GM12878 (cell line): Measurements from ENCODE around the gene DOCK2. TPM values are rescaled to one million over a fixed set of nuclear protein-coding genes. Genes with fewer than 3 reads are reported as not detected.

Experiments used
- ATAC-seq: fragments of 200-7000 bp; cut with Tn5 transposase; 3 replicates; pipeline ENCODE4 v1.9.1; 2020; ENCODE audit warnings: mild to moderate bottlenecking, moderate library complexity
- BruUV-seq: library from RNA; stranded (reverse); fragments of 400-500 nt; replicated peaks from 2 replicates; lab custom pipeline; 2021; lab: Mats Ljungman, UMichigan
- CTCF ChIA-PET: fragments of 300-600 bp; sonication (Branson Sonifier 250); formaldehyde crosslinking; extraction: SDS; loops from one replicate; lab custom pipeline; 2021; ENCODE audit warnings: inconsistent platforms; lab: Yijun Ruan, JAX
- POLR2A ChIA-PET: fragments of 350-600 bp; formaldehyde crosslinking; extraction: SDS; loops from one replicate; lab custom pipeline; 2021; ENCODE audit warnings: inconsistent platforms; lab: Charles Lee
- RAD21 ChIA-PET: fragments of 300-600 bp; sonication (Branson Sonifier 250); formaldehyde crosslinking; loops from one replicate; lab custom pipeline; 2023; ENCODE audit warnings: antibody characterized with exemption; ENCODE audit not compliant: unreplicated experiment; lab: Charles Lee
- SMC1A ChIA-PET: fragments of 300-600 bp; sonication (Branson Sonifier 250); formaldehyde crosslinking; loops from one replicate; lab custom pipeline; 2023; ENCODE audit not compliant: unreplicated experiment, uncharacterized antibody; lab: Charles Lee
- DNase-seq: peaks from one replicate; pipeline ENCODE4 v3.0.0-alpha.2; 2011; ENCODE audit warnings: low read depth, low spot score
- FAIRE-seq: peaks from 3 replicates; lab custom pipeline; 2011; peaks lifted over from hg19 to GRCh38; lab: Jason Lieb, UNC
- H2AFZ ChIP-seq: 2 replicates; pipeline ENCODE4 v1.6.0; 2011; ENCODE audit warnings: low read depth, low read length, control low read depth; ENCODE audit not compliant: control insufficient read depth
- H3K27ac ChIP-seq: 2 replicates; pipeline ENCODE4 v1.5.1; 2011; ENCODE audit warnings: control low read depth; ENCODE audit not compliant: control insufficient read depth, insufficient read depth
- H3K27me3 ChIP-seq, 2 experiments: replicated peaks in 1 of 2; 2 replicates each; pipeline versions ENCODE4 v1.6.0 to v1.6.1; 2011; ENCODE audit warnings: low read length in 1 of 2; ENCODE audit not compliant: control insufficient read depth in 2 of 2, insufficient read depth in 2 of 2
- H3K36me3 ChIP-seq, 2 experiments: 2 replicates each; pipeline ENCODE4 v1.5.1; 2011; ENCODE audit warnings: low read length in 1 of 2; ENCODE audit not compliant: control insufficient read depth in 2 of 2, insufficient read depth in 2 of 2
- H3K4me1 ChIP-seq: 2 replicates; pipeline ENCODE4 v1.6.1; 2011; ENCODE audit warnings: mild to moderate bottlenecking, low read length, moderate library complexity, mixed read lengths; ENCODE audit not compliant: control insufficient read depth, insufficient read depth
- H3K4me2 ChIP-seq: 2 replicates; pipeline ENCODE4 v1.6.0; 2011; ENCODE audit warnings: control low read depth; ENCODE audit not compliant: control insufficient read depth, insufficient read depth
- H3K4me3 ChIP-seq: fragments of 200-600 bp; sonication (generic); 2 replicates; pipeline ENCODE4 v1.5.1; 2016
- H3K79me2 ChIP-seq: 2 replicates; pipeline ENCODE4 v1.6.0; 2011; ENCODE audit warnings: low read length; ENCODE audit not compliant: control insufficient read depth, insufficient read depth
- H3K9ac ChIP-seq: 2 replicates; pipeline ENCODE4 v1.8.0; 2011; ENCODE audit warnings: low read length, control low read depth, mixed read lengths; ENCODE audit not compliant: control insufficient read depth, insufficient read depth
- H3K9me3 ChIP-seq: replicated peaks from 3 replicates; pipeline ENCODE4 v1.5.1; 2011; ENCODE audit warnings: mild to moderate bottlenecking, low read length; ENCODE audit not compliant: control insufficient read depth, insufficient read depth
- H4K20me1 ChIP-seq: 2 replicates; pipeline ENCODE4 v1.6.0; 2011; ENCODE audit not compliant: control insufficient read depth, insufficient read depth
- CUX1 ChIP-seq: IDR thresholded peaks from 2 replicates; pipeline ENCODE4 v1.6.1; 2012; ENCODE audit warnings: improper control_type of control experiment, low read depth, low read length; ENCODE audit not compliant: insufficient replicate concordance
- YY1 ChIP-seq: IDR thresholded peaks from 2 replicates; pipeline ENCODE4 v1.6.1; 2011; ENCODE audit warnings: low read depth, mild to moderate bottlenecking, low read length
- WGBS: methylation state at CpG from one replicate; pipeline ENCODE4 v1.1.6; 2016; ENCODE audit warnings: low lambda C conversion rate; ENCODE audit not compliant: insufficient replicate concordance, insufficient coverage; ENCODE audit errors: missing lambda C conversion rate; 5-methylcytosine and 5-hydroxymethylcytosine counted together
- in situ Hi-C: fragments of 300-500 bp; cut with MboI; formaldehyde crosslinking; loops from 9 replicates; pipeline ENCODE4 v1.14.3; 2018; ENCODE audit warnings: mixed read lengths
- intact Hi-C: fragments of 100-400 bp; cut with micrococcal nuclease; formaldehyde crosslinking; loops from one replicate; pipeline ENCODE4 v1.14.2; 2022; ENCODE audit not compliant: unreplicated experiment
- polyA plus RNA-seq, 11 experiments: library from polyadenylated mRNA; depleted of rRNA in 4 of 11; unstranded in 6 of 11; stranded (reverse) in 5 of 11; fragments of >200 nt; fragmentation: Nextera tagmentation in 4 of 11; fragmentation: Illumina TruSeq in 1 of 11; extraction: Ambion mirVana in 4 of 11; extraction: Trizol in 1 of 11; gene quantifications; 1 replicate in 1 of 11; 2 replicates in 10 of 11; pipeline versions ENCODE4 v1.2.1 to v1.2.3, GENCODE V29; 2011 to 2016; ENCODE audit warnings: inconsistent platforms in 2 of 11, missing spikeins in 2 of 11, low read depth in 1 of 11
- total RNA-seq, 4 experiments: library from RNA; depleted of rRNA in 3 of 4; stranded (reverse); fragments of >200 nt in 3 of 4; fragmentation: Illumina TruSeq in 1 of 4; extraction: Trizol in 1 of 4; gene quantifications; 2 replicates each; pipeline versions ENCODE4 v1.2.1 to v1.2.3, GENCODE V29; 2013 to 2021

The DOCK2 gene
- total and polyA plus RNA-seq, 10 of the 15 experiments (the other 5 are each of a cell fraction or from before 2014, with no cell fraction given) = 34.2 to 192 (median 118) TPM

DNA sequence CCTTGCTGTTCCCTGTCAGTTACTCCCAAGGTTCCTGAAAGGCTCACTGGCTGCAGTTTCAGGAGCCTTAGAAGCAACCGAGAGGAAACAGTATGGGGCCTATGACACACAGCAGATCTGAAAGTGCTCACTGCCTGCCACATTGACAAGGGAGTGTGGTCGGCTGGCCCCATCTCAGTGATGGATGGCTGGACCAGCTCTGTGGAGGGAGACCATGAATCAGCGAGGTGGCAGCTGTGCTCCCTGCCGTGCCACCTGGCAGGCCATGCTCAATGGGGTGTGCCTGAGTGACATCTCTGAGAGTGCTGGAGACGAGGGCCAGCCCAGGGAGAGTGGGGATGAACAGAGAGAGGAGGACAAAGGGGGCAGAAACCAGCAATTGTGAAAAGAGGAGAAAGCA is 49.1 kb downstream of the DOCK2 start (continued):
- TF ChIP-seq CUX1 = no peak

DNA sequence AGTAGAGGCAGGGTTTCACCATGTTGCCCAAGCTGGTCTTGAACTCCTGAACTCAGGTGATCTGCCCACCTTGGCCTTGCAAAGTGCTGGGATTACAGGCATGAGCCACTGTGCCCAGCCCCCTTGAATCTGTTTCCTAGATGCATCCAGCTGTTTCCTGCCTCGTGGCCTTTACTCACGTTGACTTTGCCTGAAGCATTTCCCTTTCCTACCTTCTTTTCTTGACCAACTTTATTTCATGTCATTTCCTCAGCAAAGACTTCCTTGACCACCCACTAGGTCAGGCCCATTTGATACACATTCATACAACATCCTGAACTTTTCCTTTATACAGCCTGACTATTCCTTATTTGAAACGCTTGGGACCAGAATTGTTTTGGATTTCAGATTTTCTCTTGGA is 51.0 kb downstream of the DOCK2 start:
- no peak for FAIRE-seq
- no peak overlapping the region for H3K9ac ChIP-seq
- no peaks in the 10 kb centered on the region for H3K9me3 ChIP-seq
- in situ Hi-C loops = no loop called here
- peaks cover 29 to 51% of the 10 kb centered on the region in 2 experiments for H3K36me3 ChIP-seq
- ChIA-PET SMC1A (interaction anchor here (1.4 kb wide), 1 partner anchor 15 kb away, joined by 4 read pairs; no protein-coding TSS in a partner anchor), POLR2A (no interaction called here), RAD21 (interaction anchor here (1.5 kb wide), 1 partner anchor 51 kb away, joined by 4 read pairs; the partner anchor contains the start of gene DOCK2), CTCF (interaction anchor here (1.9 kb wide), 1 partner anchor 10 kb away, joined by 5 read pairs; no protein-coding TSS in a partner anchor)
- 77% methylated on average over 3 of the region's 3 CpGs for WGBS
- peaks cover 2% of the 10 kb centered on the region; the same call in 1 of the 2 replicates for H3K4me1 ChIP-seq
- no TSS peak for BruUV-seq
- no peak overlapping the region for H3K4me3 ChIP-seq
- ATAC-seq = no peak
- H3K79me2 ChIP-seq = no peaks in the 10 kb centered on the region
- H2AFZ ChIP-seq = no peak overlapping the region
- H4K20me1 ChIP-seq = no peaks in the 10 kb centered on the region
- H3K4me2 ChIP-seq = no peak overlapping the region
- no peaks in the 10 kb centered on the region for H3K27me3 ChIP-seq
- intact Hi-C loops = no loop called here
- no peak for TF ChIP-seq YY1
- no peak for DNase-seq
- no peak overlapping the region for H3K27ac ChIP-seq
